ENCODE data around the gene HSPB9. TPM values are rescaled to one million over a fixed set of nuclear protein-coding genes. Genes with fewer than 3 reads are reported as not detected.

Gene HSPB9
- total RNA-seq, 6 donors from 2014 or later, result 0.15 to 1.0 TPM; not detected in 4

GRCh38 chr17:42087736-42088705 lies 34.6 kb upstream of the HSPB9 start:
- peak in 1 of 2 donors; percentile 41 for ATAC-seq (ENCODE audit: low FRiP score in 2 of 2)
- TF ChIP-seq POLR2A (IDR thresholded peaks at IDR 0.05) (no peak), POLR2AphosphoS5 (IDR thresholded peaks at IDR 0.05) (no peak), EP300 (IDR thresholded peaks at IDR 0.05) (no peak)
- TF ChIP-seq, protein P1, sequence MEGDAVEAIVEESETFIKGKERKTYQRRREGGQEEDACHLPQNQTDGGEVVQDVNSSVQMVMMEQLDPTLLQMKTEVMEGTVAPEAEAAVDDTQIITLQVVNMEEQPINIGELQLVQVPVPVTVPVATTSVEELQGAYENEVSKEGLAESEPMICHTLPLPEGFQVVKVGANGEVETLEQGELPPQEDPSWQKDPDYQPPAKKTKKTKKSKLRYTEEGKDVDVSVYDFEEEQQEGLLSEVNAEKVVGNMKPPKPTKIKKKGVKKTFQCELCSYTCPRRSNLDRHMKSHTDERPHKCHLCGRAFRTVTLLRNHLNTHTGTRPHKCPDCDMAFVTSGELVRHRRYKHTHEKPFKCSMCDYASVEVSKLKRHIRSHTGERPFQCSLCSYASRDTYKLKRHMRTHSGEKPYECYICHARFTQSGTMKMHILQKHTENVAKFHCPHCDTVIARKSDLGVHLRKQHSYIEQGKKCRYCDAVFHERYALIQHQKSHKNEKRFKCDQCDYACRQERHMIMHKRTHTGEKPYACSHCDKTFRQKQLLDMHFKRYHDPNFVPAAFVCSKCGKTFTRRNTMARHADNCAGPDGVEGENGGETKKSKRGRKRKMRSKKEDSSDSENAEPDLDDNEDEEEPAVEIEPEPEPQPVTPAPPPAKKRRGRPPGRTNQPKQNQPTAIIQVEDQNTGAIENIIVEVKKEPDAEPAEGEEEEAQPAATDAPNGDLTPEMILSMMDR (IDR thresholded peaks at IDR 0.05), result no peak
- H3K27me3 ChIP-seq, result peaks cover 0 to 5% (median 0%) of the 10 kb centered on the region in 4 donors

GRCh38 chr17:42088736-42089135 lies 33.9 kb upstream of the HSPB9 start:
- Histone ChIP-seq H3K36me3 (no peaks in the 10 kb centered on the region), H3K4me1 (no peaks in the 10 kb centered on the region), H3K9me3 (no peaks in the 10 kb centered on the region), H3K4me3 (no peak overlapping the region), H3K27ac (no peak overlapping the region), H3K27me3 (peaks cover 0 to 5% (median 0%) of the 10 kb centered on the region in 4 donors)
- 85 to 87% methylated on average over 8 of the region's 8 CpGs for WGBS, 2 donors
- TF ChIP-seq POLR2A (IDR thresholded peaks at IDR 0.05), result no peak
- no peak for TF ChIP-seq POLR2AphosphoS5 (IDR thresholded peaks at IDR 0.05)
- TF ChIP-seq, protein P1 (IDR thresholded peaks at IDR 0.05), result no peak
- no peak for TF ChIP-seq EP300 (IDR thresholded peaks at IDR 0.05)
- no peak for DNase-seq
- ATAC-seq (ENCODE audit: low FRiP score in 2 of 2), result no peak

More at GRCh38 chr17:42087736-42088705, 34.6 kb upstream of the HSPB9 start:
- no peaks in the 10 kb centered on the region for H3K9me3 ChIP-seq
- DNase-seq, result peak in 1 of 2 donors; percentile 81
- no peak overlapping the region for H3K4me3 ChIP-seq
- H3K36me3 ChIP-seq, result no peaks in the 10 kb centered on the region
- no peaks in the 10 kb centered on the region for H3K4me1 ChIP-seq
- no peak overlapping the region for H3K27ac ChIP-seq
- WGBS, 2 donors, result 62 to 73% methylated on average over 6 to 20 of the region's 20 CpGs

GRCh38 chr17:42090964-42091790 lies 31.4 kb upstream of the HSPB9 start:
- no peak for ATAC-seq (ENCODE audit: low FRiP score in 2 of 2)

GRCh38 chr17:42092939-42093338 lies 29.7 kb upstream of the HSPB9 start:
- no peaks in the 10 kb centered on the region for H3K9me3 ChIP-seq
- H3K4me3 ChIP-seq, result no peak overlapping the region
- 59 to 65% methylated on average over 6 of the region's 6 CpGs for WGBS, 2 donors
- TF ChIP-seq POLR2AphosphoS5 (IDR thresholded peaks at IDR 0.05), result no peak
- TF ChIP-seq POLR2A (IDR thresholded peaks at IDR 0.05), result no peak
- TF ChIP-seq EP300 (IDR thresholded peaks at IDR 0.05), result no peak
- TF ChIP-seq, protein P1 (IDR thresholded peaks at IDR 0.05), result no peak
- no peaks in the 10 kb centered on the region for H3K36me3 ChIP-seq
- no peak overlapping the region for H3K27ac ChIP-seq
- ATAC-seq (ENCODE audit: low FRiP score in 2 of 2), result no peak
- DNase-seq, result no peak
- H3K4me1 ChIP-seq, result peaks cover 2% of the 10 kb centered on the region in 4 donors
- peaks cover 0 to 8% (median 4%) of the 10 kb centered on the region in 4 donors for H3K27me3 ChIP-seq

More at GRCh38 chr17:42090964-42091790, 31.4 kb upstream of the HSPB9 start:
- no peaks in the 10 kb centered on the region for H3K9me3 ChIP-seq
- DNase-seq, result no peak
- TF ChIP-seq, protein P1 (IDR thresholded peaks at IDR 0.05), result no peak
- no peak for TF ChIP-seq POLR2AphosphoS5 (IDR thresholded peaks at IDR 0.05)
- TF ChIP-seq EP300 (IDR thresholded peaks at IDR 0.05), result no peak
- no peak for TF ChIP-seq POLR2A (IDR thresholded peaks at IDR 0.05)
- WGBS, 2 donors, result 84 to 88% methylated on average over 7 to 8 of the region's 8 CpGs
- H3K4me1 ChIP-seq, result no peaks in the 10 kb centered on the region
- no peaks in the 10 kb centered on the region for H3K36me3 ChIP-seq
- no peak overlapping the region for H3K4me3 ChIP-seq
- no peak overlapping the region for H3K27ac ChIP-seq
- H3K27me3 ChIP-seq, result peaks cover 0 to 5% (median 0%) of the 10 kb centered on the region in 4 donors

All from upper lobe of left lung (tissue), 6 donors.